K562 (cell line): ENCODE measurements around the gene BCL6B. TPM values are rescaled to one million over a fixed set of nuclear protein-coding genes. Genes with fewer than 3 reads are reported as not detected.

ENCODE experiments used
- ATF7 ChIP-seq: fragments of 450-650 bp; IDR thresholded peaks from 2 replicates; pipeline ENCODE4 v1.7.1; 2014; ENCODE audit warnings: mild to moderate bottlenecking, moderate library complexity
- BHLHE40 ChIP-seq: IDR thresholded peaks from 2 replicates; pipeline ENCODE4 v1.6.1; 2011; ENCODE audit warnings: low read length, improper control_type of control experiment
- HNRNPLL ChIP-seq: fragments of 200-400 bp; formaldehyde crosslinking; IDR thresholded peaks from 2 replicates; pipeline ENCODE4 v1.6.1; 2017; ENCODE audit warnings: low read length, low read depth, mild to moderate bottlenecking; ENCODE audit not compliant: poor library complexity, severe bottlenecking
- MAX ChIP-seq: sonication (generic); formaldehyde crosslinking; IDR thresholded peaks from 2 replicates; pipeline ENCODE4 v1.9.0; 2022; ENCODE audit warnings: mild to moderate bottlenecking, missing genetic modification reagents
- MNT ChIP-seq, 2 experiments: fragments of 450-650 bp; conservative IDR thresholded peaks; 2 replicates each; pipeline ENCODE4 v1.6.1; 2017; ENCODE audit warnings: mild to moderate bottlenecking in 2 of 2, moderate library complexity in 2 of 2
- MYC ChIP-seq, 2 experiments: fragments of 250-450 bp in 1 of 2; sonication (Bioruptor Pico) in 1 of 2; IDR thresholded peaks; 2 replicates each; pipeline versions ENCODE4 v1.5.1 to v1.6.1; 2012 to 2021; ENCODE audit warnings: low read depth in 2 of 2, borderline replicate concordance in 1 of 2, improper control_type of control experiment in 1 of 2, low read length in 1 of 2, mild to moderate bottlenecking in 1 of 2, moderate library complexity in 1 of 2
- NR1H2 ChIP-seq: sonication (generic); formaldehyde crosslinking; IDR thresholded peaks from 2 replicates; pipeline ENCODE4 v1.4.0; 2020; ENCODE audit warnings: mild to moderate bottlenecking, missing genetic modification reagents
- NRF1 ChIP-seq, 2 experiments: fragments of 450-650 bp; IDR thresholded peaks in 1 of 2; conservative IDR thresholded peaks in 1 of 2; 2 replicates each; pipeline ENCODE4 v1.6.1; 2014; ENCODE audit warnings: mild to moderate bottlenecking in 2 of 2
- PHF8 ChIP-seq: fragments of 200-600 bp; sonication (generic); IDR thresholded peaks from 2 replicates; pipeline ENCODE4 v1.6.1; 2012; ENCODE audit warnings: mixed run types, mild to moderate bottlenecking, inconsistent platforms, low read length, moderate library complexity, borderline replicate concordance
- PKNOX1 ChIP-seq: fragments of 450-650 bp; IDR thresholded peaks from 2 replicates; pipeline ENCODE4 v1.6.1; 2016
- POLR2G ChIP-seq: fragments of 200-400 bp; formaldehyde crosslinking; IDR thresholded peaks from 2 replicates; pipeline ENCODE4 v1.6.1; 2017; ENCODE audit warnings: low read depth, mild to moderate bottlenecking, antibody characterized with exemption, low read length, moderate library complexity
- RBFOX2 ChIP-seq: fragments of 200-400 bp; formaldehyde crosslinking; IDR thresholded peaks from 2 replicates; pipeline ENCODE4 v1.6.1; 2017; ENCODE audit warnings: low read depth, mild to moderate bottlenecking, low read length, moderate library complexity
- SMAD1 ChIP-seq: fragments of 150-350 bp; IDR thresholded peaks from 2 replicates; pipeline ENCODE4 v1.6.1; 2014; ENCODE audit warnings: low read length, low read depth; ENCODE audit not compliant: partially characterized antibody
- polyA plus RNA-seq, 8 experiments: library from polyadenylated mRNA; depleted of rRNA in 4 of 8; stranded (reverse) in 5 of 8; unstranded in 3 of 8; fragments of >200 nt; fragmentation: Nextera tagmentation in 2 of 8; fragmentation: Illumina TruSeq in 1 of 8; extraction: Ambion mirVana in 2 of 8; extraction: Trizol in 1 of 8; gene quantifications; 2 replicates each; pipeline versions ENCODE4 v1.2.1 to v1.2.3, GENCODE V29; 2011 to 2014; ENCODE audit warnings: inconsistent platforms in 1 of 8, missing spikeins in 1 of 8
- total RNA-seq, 7 experiments: library from RNA; depleted of rRNA in 6 of 7; stranded (reverse); fragments of >200 nt in 6 of 7; fragmentation: Illumina TruSeq in 2 of 7; extraction: Trizol in 2 of 7; gene quantifications; 2 replicates each; pipeline versions ENCODE4 v1.2.1 to v1.2.3, GENCODE V29; 2011 to 2021; ENCODE audit warnings: low replicate concordance in 1 of 7
- TF ChIP-seq, protein P1 (sequence below): sonication (generic); formaldehyde crosslinking; IDR thresholded peaks from 2 replicates; pipeline ENCODE4 v1.8.1; 2023; ENCODE audit warnings: mild to moderate bottlenecking, missing genetic modification reagents

The BCL6B gene
- total and polyA plus RNA-seq, 9 of the 15 experiments (the other 6 are each of a cell fraction or from before 2014, with no cell fraction given) = 0.89 to 5.0 (median 3.6) TPM

GRCh38 chr17:7023576-7024401, 939 bp downstream of the BCL6B start (continued):
- 0 out of 2 replicates have a peak, but pooled peaks have one; percentile 3 for TF ChIP-seq BHLHE40
- TF ChIP-seq NR1H2 (CRISPR knock-in tag) = 0 out of 2 replicates have a peak, but pooled peaks have one; percentile 31
- peak; percentile 78 for TF ChIP-seq MYC (IDR thresholded peaks at IDR 0.05; ENCODE audit: low read depth, low read length)
- no peak for TF ChIP-seq MYC (CRISPR knock-in tag; IDR thresholded peaks at IDR 0.05; ENCODE audit: borderline replicate concordance, low read depth)
- peak; percentile 93 to 94 for TF ChIP-seq NRF1 (conservative IDR thresholded peaks at IDR 0.05 in 1 of 2, IDR thresholded peaks at IDR 0.05 in 1 of 2)
- no peak for TF ChIP-seq PKNOX1
- peak; percentile 63 for TF ChIP-seq HNRNPLL
- TF ChIP-seq ATF7 = peak; percentile 69; the same call in 1 of the 2 replicates
- TF ChIP-seq, protein P1, sequence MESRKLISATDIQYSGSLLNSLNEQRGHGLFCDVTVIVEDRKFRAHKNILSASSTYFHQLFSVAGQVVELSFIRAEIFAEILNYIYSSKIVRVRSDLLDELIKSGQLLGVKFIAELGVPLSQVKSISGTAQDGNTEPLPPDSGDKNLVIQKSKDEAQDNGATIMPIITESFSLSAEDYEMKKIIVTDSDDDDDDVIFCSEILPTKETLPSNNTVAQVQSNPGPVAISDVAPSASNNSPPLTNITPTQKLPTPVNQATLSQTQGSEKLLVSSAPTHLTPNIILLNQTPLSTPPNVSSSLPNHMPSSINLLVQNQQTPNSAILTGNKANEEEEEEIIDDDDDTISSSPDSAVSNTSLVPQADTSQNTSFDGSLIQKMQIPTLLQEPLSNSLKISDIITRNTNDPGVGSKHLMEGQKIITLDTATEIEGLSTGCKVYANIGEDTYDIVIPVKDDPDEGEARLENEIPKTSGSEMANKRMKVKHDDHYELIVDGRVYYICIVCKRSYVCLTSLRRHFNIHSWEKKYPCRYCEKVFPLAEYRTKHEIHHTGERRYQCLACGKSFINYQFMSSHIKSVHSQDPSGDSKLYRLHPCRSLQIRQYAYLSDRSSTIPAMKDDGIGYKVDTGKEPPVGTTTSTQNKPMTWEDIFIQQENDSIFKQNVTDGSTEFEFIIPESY (CRISPR knock-in tag) = peak; percentile 72
- peak; percentile 51 to 74; a peak in 3 of 4 replicates for TF ChIP-seq MNT (conservative IDR thresholded peaks at IDR 0.05)
- TF ChIP-seq MAX (CRISPR knock-in tag) = peak; percentile 85
- TF ChIP-seq PHF8 = peak; percentile 6; the same call in 1 of the 2 replicates
- TF ChIP-seq SMAD1 = no peak
- peak; percentile 52 for TF ChIP-seq RBFOX2
- peak; percentile 34 for TF ChIP-seq POLR2G
